Head of caudate nucleus (tissue), 42 donors: ENCODE measurements around the gene SRP68.
"Not testable (repeated sequence)": the region's sequence is repeated elsewhere in the genome, so short reads cannot be mapped to it uniquely, and the experiment has no call there.

Source experiments
- DNase-seq, 42 donors: peaks; one replicate each; pipeline versions ENCODE4 v3.0.0 to v3.0.0-alpha.2; 2020 to 2021; ENCODE audit warnings: mixed read lengths in 7 of 42
- intact Hi-C: fragments of 100-400 bp; cut with DNase I; formaldehyde crosslinking; loops from one replicate; pipeline ENCODE4 v1.15.0; 2022

SRP68 gene

GRCh38 chr17:76053246-76054111 lies 18.8 kb downstream of the SRP68 start:
- DNase-seq = peak in 14 of 42 donors; percentile 8 to 58 (median 30)
- intact Hi-C loops = no loop called here

GRCh38 chr17:76051561-76051960 lies 20.8 kb downstream of the SRP68 start:
- intact Hi-C loops = no loop called here
- no peak for DNase-seq

- no peak for DNase-seq
- intact Hi-C loops = no loop called here
Observed at GRCh38 chr17:76050538-76051467, 21.5 kb downstream of the SRP68 start.

- intact Hi-C loops = no loop called here
- DNase-seq = no peak
Observed at GRCh38 chr17:76049836-76050537, 22.3 kb downstream of the SRP68 start.

GRCh38 chr17:76049239-76049638 lies 23.1 kb downstream of the SRP68 start:
- no peak for DNase-seq
- intact Hi-C loops = no loop called here

GRCh38 chr17:76048711-76049110 lies 23.6 kb downstream of the SRP68 start:
- intact Hi-C loops = no loop called here
- DNase-seq = no peak

GRCh38 chr17:76048025-76048605 lies 24.2 kb downstream of the SRP68 start:
- intact Hi-C loops = no loop called here
- DNase-seq = no peak

GRCh38 chr17:76046064-76046463 lies 26.3 kb downstream of the SRP68 start:
- intact Hi-C loops = no loop called here

GRCh38 chr17:76044475-76045007 lies 27.8 kb downstream of the SRP68 start:
- intact Hi-C loops, DNase-seq: not testable (repeated sequence)

More at GRCh38 chr17:76046064-76046463, 26.3 kb downstream of the SRP68 start:
- no peak for DNase-seq

- DNase-seq, intact Hi-C loops: not testable (repeated sequence)
Observed at GRCh38 chr17:76042868-76043267, 29.4 kb downstream of the SRP68 start.

GRCh38 chr17:76040376-76040775 lies 31.9 kb downstream of the SRP68 start:
- DNase-seq = no peak
- intact Hi-C loops = no loop called here

GRCh38 chr17:76039121-76039520 lies 33.2 kb downstream of the SRP68 start:
- no peak for DNase-seq
- intact Hi-C loops = no loop called here

- DNase-seq = no peak
- intact Hi-C loops = no loop called here
Observed at GRCh38 chr17:76038050-76038449, 34.3 kb downstream of the SRP68 start.

- DNase-seq = no peak
- intact Hi-C loops = no loop called here
Observed at GRCh38 chr17:76036497-76037261, 35.6 kb downstream of the SRP68 start.

GRCh38 chr17:76034428-76035350 lies 37.6 kb downstream of the SRP68 start:
- intact Hi-C loops = no loop called here
- no peak for DNase-seq

- no peak for DNase-seq
- intact Hi-C loops = no loop called here
Observed at GRCh38 chr17:76033139-76033538, 39.2 kb downstream of the SRP68 start.

- intact Hi-C loops = no loop called here
- no peak for DNase-seq
Observed at GRCh38 chr17:76032780-76033108, 39.6 kb downstream of the SRP68 start.
